Suprapubic skin (tissue), 4 donors: ENCODE data around the gene PAPSS2. TPM values are rescaled to one million over a fixed set of nuclear protein-coding genes. Genes with fewer than 3 reads are reported as not detected.

Experiments
- DNase-seq, 2 donors: peaks; one replicate each; pipeline ENCODE4 v3.0.0-alpha.2; 2019; ENCODE audit warnings: low spot score in 2 of 2
- H3K27ac ChIP-seq: fragments of 200-600 bp; sonication (generic); one replicate; pipeline ENCODE4 v1.5.1; 2019
- H3K27me3 ChIP-seq: fragments of 200-600 bp; sonication (generic); one replicate; pipeline ENCODE4 v1.5.1; 2019
- H3K36me3 ChIP-seq: fragments of 200-600 bp; sonication (generic); one replicate; pipeline ENCODE4 v1.5.1; 2019
- H3K4me1 ChIP-seq: fragments of 200-600 bp; sonication (generic); one replicate; pipeline ENCODE4 v1.5.1; 2019
- H3K4me3 ChIP-seq: fragments of 200-600 bp; sonication (generic); one replicate; pipeline ENCODE4 v1.5.1; 2019; ENCODE audit warnings: mild to moderate bottlenecking
- H3K9me3 ChIP-seq: fragments of 200-600 bp; sonication (generic); one replicate; pipeline ENCODE4 v1.5.1; 2019
- CTCF ChIP-seq, 2 donors: fragments of 200-600 bp in 1 of 2; fragments of 450-650 bp in 1 of 2; sonication (generic) in 1 of 2; IDR thresholded peaks; one replicate each; pipeline ENCODE4 v1.5.1; 2016 to 2019; ENCODE audit warnings: antibody characterized with exemption in 2 of 2, mild to moderate bottlenecking in 1 of 2, moderate library complexity in 1 of 2
- EP300 ChIP-seq: sonication (generic); formaldehyde crosslinking; IDR thresholded peaks from one replicate; pipeline ENCODE4 v1.6.1; 2017; ENCODE audit warnings: antibody characterized with exemption
- POLR2A ChIP-seq, 2 donors: fragments of 450-650 bp; IDR thresholded peaks; one replicate each; pipeline ENCODE4 v1.6.1; 2017; ENCODE audit warnings: antibody characterized with exemption in 2 of 2, mild to moderate bottlenecking in 2 of 2, moderate library complexity in 2 of 2
- POLR2AphosphoS5 ChIP-seq, 3 donors: sonication (generic); formaldehyde crosslinking; IDR thresholded peaks; one replicate each; pipeline ENCODE4 v1.6.1; 2017; ENCODE audit warnings: antibody characterized with exemption in 3 of 3
- WGBS: methylation state at CpG from one replicate; pipeline ENCODE4 v1.1.5; 2018; 5-methylcytosine and 5-hydroxymethylcytosine counted together
- total RNA-seq, 4 donors: library from RNA; depleted of rRNA; stranded (reverse); fragments of >200 nt; gene quantifications; one replicate each; pipeline ENCODE4 v1.1.0, GENCODE V29; 2016

PAPSS2 gene
- total RNA-seq, 4 donors from 2014 or later = 2.4 to 5.6 (median 3.4) TPM

GRCh38 chr10:87775766-87776165 is 116.1 kb downstream of the PAPSS2 start:
- Histone ChIP-seq H3K36me3 (peaks cover 11% of the 10 kb centered on the region), H3K27ac (no peak overlapping the region), H3K4me3 (no peak overlapping the region), H3K27me3 (no peaks in the 10 kb centered on the region), H3K9me3 (no peaks in the 10 kb centered on the region), H3K4me1 (no peaks in the 10 kb centered on the region)
- DNase-seq = no peak
- TF ChIP-seq POLR2A (IDR thresholded peaks at IDR 0.05) = no peak
- no peak for TF ChIP-seq POLR2AphosphoS5 (IDR thresholded peaks at IDR 0.05)
- no peak for TF ChIP-seq CTCF (IDR thresholded peaks at IDR 0.05)
- no peak for TF ChIP-seq EP300
- WGBS = 68% methylated on average over 4 of the region's 4 CpGs

- no peak for TF ChIP-seq POLR2A (IDR thresholded peaks at IDR 0.05)
- TF ChIP-seq POLR2AphosphoS5 (IDR thresholded peaks at IDR 0.05) = no peak
- TF ChIP-seq EP300 = no peak
- no peak for TF ChIP-seq CTCF (IDR thresholded peaks at IDR 0.05)
- H3K27me3 ChIP-seq = no peaks in the 10 kb centered on the region
- 94% methylated on average over 6 of the region's 6 CpGs for WGBS
- no peak overlapping the region for H3K4me3 ChIP-seq
- no peak overlapping the region for H3K27ac ChIP-seq
- no peak for DNase-seq
- no peaks in the 10 kb centered on the region for H3K4me1 ChIP-seq
- no peaks in the 10 kb centered on the region for H3K9me3 ChIP-seq
- H3K36me3 ChIP-seq = peaks cover 12% of the 10 kb centered on the region
Observed at GRCh38 chr10:87776328-87776727, 116.7 kb downstream of the PAPSS2 start.

GRCh38 chr10:87781545-87781944 is 121.9 kb downstream of the PAPSS2 start:
- DNase-seq = no peak
- no peak overlapping the region for H3K27ac ChIP-seq
- peaks cover 31% of the 10 kb centered on the region for H3K36me3 ChIP-seq
- WGBS = 94% methylated on average over 2 of the region's 2 CpGs
- H3K4me3 ChIP-seq = no peak overlapping the region
- no peaks in the 10 kb centered on the region for H3K4me1 ChIP-seq
- TF ChIP-seq POLR2A (IDR thresholded peaks at IDR 0.05) = no peak
- no peak for TF ChIP-seq EP300
- TF ChIP-seq POLR2AphosphoS5 (IDR thresholded peaks at IDR 0.05) = no peak
- TF ChIP-seq CTCF (IDR thresholded peaks at IDR 0.05) = no peak
- H3K27me3 ChIP-seq = no peaks in the 10 kb centered on the region
- H3K9me3 ChIP-seq = no peaks in the 10 kb centered on the region

DNA sequence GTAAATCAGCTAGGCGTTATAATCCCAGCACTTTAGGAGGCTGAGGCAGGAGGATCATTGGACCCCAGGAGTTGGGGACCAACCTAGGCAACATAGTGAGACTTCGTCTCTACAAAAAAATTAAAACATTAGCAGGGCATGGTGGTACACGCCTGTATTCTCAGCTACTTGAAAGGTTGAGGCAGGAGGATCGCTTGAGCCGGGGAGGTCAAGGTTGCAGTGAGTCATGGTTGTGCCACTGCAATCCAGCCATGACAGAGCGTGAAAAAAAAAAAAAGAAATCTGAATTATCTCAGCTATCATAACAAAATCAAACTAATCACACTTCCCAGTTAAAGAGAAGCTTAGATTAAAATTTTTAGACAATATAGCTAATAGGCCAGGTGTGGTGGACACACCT is 123.0 kb downstream of the PAPSS2 start:
- no peak for DNase-seq
- H3K27me3 ChIP-seq = no peaks in the 10 kb centered on the region
- H3K27ac ChIP-seq = no peak overlapping the region
- H3K4me1 ChIP-seq = no peaks in the 10 kb centered on the region
- H3K36me3 ChIP-seq = peaks cover 31% of the 10 kb centered on the region
- no peaks in the 10 kb centered on the region for H3K9me3 ChIP-seq
- 95% methylated on average over 6 of the region's 6 CpGs for WGBS
- TF ChIP-seq EP300 (no peak), POLR2AphosphoS5 (IDR thresholded peaks at IDR 0.05) (no peak), CTCF (IDR thresholded peaks at IDR 0.05) (no peak), POLR2A (IDR thresholded peaks at IDR 0.05) (no peak)
- no peak overlapping the region for H3K4me3 ChIP-seq

GRCh38 chr10:87786421-87786820 is 126.7 kb downstream of the PAPSS2 start:
- DNase-seq = no peak
- H3K4me3 ChIP-seq = no peak overlapping the region
- no peaks in the 10 kb centered on the region for H3K4me1 ChIP-seq
- no peaks in the 10 kb centered on the region for H3K9me3 ChIP-seq
- no peak for TF ChIP-seq POLR2A (IDR thresholded peaks at IDR 0.05)
- no peak for TF ChIP-seq POLR2AphosphoS5 (IDR thresholded peaks at IDR 0.05)
- no peak for TF ChIP-seq CTCF (IDR thresholded peaks at IDR 0.05)
- no peak for TF ChIP-seq EP300
- peaks cover 24% of the 10 kb centered on the region for H3K36me3 ChIP-seq
- WGBS = 97% methylated on average over 7 of the region's 7 CpGs
- no peak overlapping the region for H3K27ac ChIP-seq
- H3K27me3 ChIP-seq = no peaks in the 10 kb centered on the region
